ENCODE measurements around the gene SLC39A11.
"Not testable (repeated sequence)": the region's sequence is repeated elsewhere in the genome, so short reads cannot be mapped to it uniquely, and the experiment has no call there.

- not testable (repeated sequence) for TF ChIP-seq POLR2A, POLR2AphosphoS5, TAF1, SPI1 (IDR thresholded peaks at IDR 0.05; ENCODE audit: low read depth, low read length)
Observed at GRCh38 chr17:72937254-72937653, 155.2 kb downstream of the SLC39A11 start.

Data from GM12891 (cell line).